ENCODE results near the gene ESRRB.
"Not testable (repeated sequence)": the region's sequence is repeated elsewhere in the genome, so short reads cannot be mapped to it uniquely, and the experiment has no call there.

ESRRB gene

DNA sequence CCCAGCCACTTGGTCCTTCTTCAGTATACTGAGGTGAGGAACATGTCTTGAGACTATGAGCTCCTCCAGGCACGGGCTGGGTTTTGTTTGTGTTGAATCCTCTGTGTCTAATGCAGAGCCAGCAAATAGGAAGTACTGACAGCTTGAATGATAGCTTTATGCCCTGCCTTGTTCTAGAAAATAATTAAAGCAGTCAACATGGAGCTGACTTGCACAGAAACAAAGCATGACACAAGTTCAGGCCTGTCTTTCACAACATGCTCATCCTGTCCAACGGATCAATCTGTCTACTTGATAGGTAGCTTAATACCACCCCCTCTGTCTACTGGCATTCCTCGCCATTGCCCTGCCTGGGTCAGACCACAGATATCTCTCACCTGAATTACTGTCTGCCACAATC is 140.9 kb downstream of the ESRRB start:
- DNase-seq (ENCODE audit: low read depth), result peak; percentile 31
- TF ChIP-seq CTCF (IDR thresholded peaks at IDR 0.05; ENCODE audit: low read depth, low read length), result no peak
- TF ChIP-seq MYC (IDR thresholded peaks at IDR 0.05; ENCODE audit: low read depth, low read length), result no peak
- TF ChIP-seq POLR2A (IDR thresholded peaks at IDR 0.05; ENCODE audit: extremely low read depth, insufficient read length), result no peak
- TF ChIP-seq, protein P1, sequence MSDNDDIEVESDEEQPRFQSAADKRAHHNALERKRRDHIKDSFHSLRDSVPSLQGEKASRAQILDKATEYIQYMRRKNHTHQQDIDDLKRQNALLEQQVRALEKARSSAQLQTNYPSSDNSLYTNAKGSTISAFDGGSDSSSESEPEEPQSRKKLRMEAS (IDR thresholded peaks at IDR 0.05; ENCODE audit: low read depth, low read length), result no peak
- H3K4me3 ChIP-seq (ENCODE audit: low read depth, low read length), result no peak overlapping the region

DNA sequence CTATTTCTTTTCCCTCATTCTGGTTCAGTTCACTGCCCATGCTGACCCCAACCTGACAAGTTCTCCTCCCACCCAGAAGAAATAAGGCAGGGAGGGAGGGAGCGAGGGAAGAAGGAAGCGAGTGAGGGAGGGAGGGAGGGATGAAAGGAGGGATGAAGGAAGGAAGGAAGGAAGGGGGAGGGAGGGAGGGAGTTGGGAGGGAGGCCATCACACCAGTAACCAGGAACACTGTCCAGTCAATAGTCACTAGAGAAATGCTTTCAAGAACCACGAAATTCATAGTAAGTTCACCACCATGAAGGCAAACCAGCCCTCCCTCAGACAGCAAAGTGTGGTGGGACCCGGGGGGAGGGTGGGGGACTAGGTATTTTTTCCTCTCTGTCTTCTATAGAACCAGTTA is 142.4 kb downstream of the ESRRB start:
- TF ChIP-seq, protein P1 (IDR thresholded peaks at IDR 0.05; ENCODE audit: low read depth, low read length), result no peak
- TF ChIP-seq POLR2A (IDR thresholded peaks at IDR 0.05; ENCODE audit: extremely low read depth, insufficient read length) (no peak), CTCF (IDR thresholded peaks at IDR 0.05; ENCODE audit: low read depth, low read length) (no peak), MYC (IDR thresholded peaks at IDR 0.05; ENCODE audit: low read depth, low read length) (no peak)
- H3K4me3 ChIP-seq (ENCODE audit: low read depth, low read length), result no peak overlapping the region
- no peak for DNase-seq (ENCODE audit: low read depth)

DNA sequence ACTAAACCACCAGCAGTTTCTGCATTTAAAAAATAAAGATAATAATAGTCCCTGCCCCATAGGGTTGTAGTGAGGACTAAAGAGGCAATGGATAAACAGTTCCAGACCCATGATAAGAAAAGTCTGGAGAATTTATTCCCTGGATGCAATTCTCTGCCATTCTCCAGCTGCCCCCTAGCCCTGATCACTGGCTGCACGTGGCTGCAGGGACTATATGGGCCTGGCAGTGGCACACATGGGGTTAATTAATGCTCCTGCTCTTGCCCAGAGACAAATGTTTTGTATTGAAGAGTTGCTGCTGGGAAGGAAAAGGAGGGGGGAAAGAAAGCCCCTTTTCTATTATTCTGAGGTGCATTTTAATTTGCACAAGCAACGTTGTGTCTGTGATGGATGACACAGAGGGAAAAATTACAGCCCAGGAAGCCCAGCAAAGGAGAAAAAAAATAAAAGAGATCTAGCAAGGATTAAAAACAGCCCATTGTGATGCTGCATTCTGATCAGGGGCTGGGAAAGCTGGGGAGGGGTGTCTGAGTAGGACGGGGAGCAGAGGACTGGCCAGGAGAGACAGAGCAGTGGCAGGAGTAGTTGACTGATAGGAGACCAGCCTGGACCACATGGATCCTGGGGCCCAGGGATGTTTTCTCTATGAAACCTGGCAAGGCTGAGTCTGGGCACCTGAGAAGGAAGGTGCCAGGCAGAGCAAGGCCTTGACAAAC is 149.3 kb downstream of the ESRRB start:
- TF ChIP-seq CTCF (IDR thresholded peaks at IDR 0.05; ENCODE audit: low read depth, low read length) (no peak), POLR2A (IDR thresholded peaks at IDR 0.05; ENCODE audit: extremely low read depth, insufficient read length) (no peak)
- TF ChIP-seq, protein P1 (IDR thresholded peaks at IDR 0.05; ENCODE audit: low read depth, low read length), result no peak
- no peak overlapping the region for H3K4me3 ChIP-seq (ENCODE audit: low read depth, low read length)
- DNase-seq (ENCODE audit: low read depth), result no peak

GRCh38 chr14:76531085-76531484 is 155.1 kb downstream of the ESRRB start:
- TF ChIP-seq MYC (IDR thresholded peaks at IDR 0.05; ENCODE audit: low read depth, low read length), result no peak
- no peak for TF ChIP-seq POLR2A (IDR thresholded peaks at IDR 0.05; ENCODE audit: extremely low read depth, insufficient read length)
- TF ChIP-seq, protein P1 (IDR thresholded peaks at IDR 0.05; ENCODE audit: low read depth, low read length), result no peak
- no peak for TF ChIP-seq CTCF (IDR thresholded peaks at IDR 0.05; ENCODE audit: low read depth, low read length)
- no peak for DNase-seq (ENCODE audit: low read depth)
- no peak overlapping the region for H3K4me3 ChIP-seq (ENCODE audit: low read depth, low read length)

GRCh38 chr14:76531821-76532318 is 155.9 kb downstream of the ESRRB start:
- no peak for TF ChIP-seq CTCF (IDR thresholded peaks at IDR 0.05; ENCODE audit: low read depth, low read length)
- no peak for TF ChIP-seq POLR2A (IDR thresholded peaks at IDR 0.05; ENCODE audit: extremely low read depth, insufficient read length)
- no peak for TF ChIP-seq MYC (IDR thresholded peaks at IDR 0.05; ENCODE audit: low read depth, low read length)
- TF ChIP-seq, protein P1 (IDR thresholded peaks at IDR 0.05; ENCODE audit: low read depth, low read length), result no peak
- no peak overlapping the region for H3K4me3 ChIP-seq (ENCODE audit: low read depth, low read length)
- DNase-seq (ENCODE audit: low read depth), result no peak

- not testable (repeated sequence) for DNase-seq (ENCODE audit: low read depth); H3K4me3 ChIP-seq (ENCODE audit: low read depth, low read length)
Observed at GRCh38 chr14:76536636-76537035, 160.7 kb downstream of the ESRRB start.
